Liver (tissue), 3 donors: Measurements from ENCODE around the gene FILIP1L.

Experiments used
- GABPA ChIP-seq, 2 donors: IDR thresholded peaks in 1 of 2; conservative IDR thresholded peaks in 1 of 2; 2 replicates each; pipeline ENCODE4 v1.6.1; 2016; ENCODE audit warnings: antibody characterized with exemption in 2 of 2, mild to moderate bottlenecking in 1 of 2, moderate library complexity in 1 of 2
- RAD21 ChIP-seq, 2 donors: IDR thresholded peaks; 2 replicates each; pipeline ENCODE4 v1.6.1; 2016; ENCODE audit warnings: antibody characterized with exemption in 2 of 2, mild to moderate bottlenecking in 2 of 2
- TF ChIP-seq, protein P1 (sequence below): fragments of 150-350 bp; IDR thresholded peaks from 2 replicates; pipeline ENCODE4 v1.5.1; 2017; ENCODE audit warnings: improper control_type of control experiment, low read depth, low read length; ENCODE audit not compliant: missing input control
- donor health status: healthy.
- donor health status: healthy.

DNA sequence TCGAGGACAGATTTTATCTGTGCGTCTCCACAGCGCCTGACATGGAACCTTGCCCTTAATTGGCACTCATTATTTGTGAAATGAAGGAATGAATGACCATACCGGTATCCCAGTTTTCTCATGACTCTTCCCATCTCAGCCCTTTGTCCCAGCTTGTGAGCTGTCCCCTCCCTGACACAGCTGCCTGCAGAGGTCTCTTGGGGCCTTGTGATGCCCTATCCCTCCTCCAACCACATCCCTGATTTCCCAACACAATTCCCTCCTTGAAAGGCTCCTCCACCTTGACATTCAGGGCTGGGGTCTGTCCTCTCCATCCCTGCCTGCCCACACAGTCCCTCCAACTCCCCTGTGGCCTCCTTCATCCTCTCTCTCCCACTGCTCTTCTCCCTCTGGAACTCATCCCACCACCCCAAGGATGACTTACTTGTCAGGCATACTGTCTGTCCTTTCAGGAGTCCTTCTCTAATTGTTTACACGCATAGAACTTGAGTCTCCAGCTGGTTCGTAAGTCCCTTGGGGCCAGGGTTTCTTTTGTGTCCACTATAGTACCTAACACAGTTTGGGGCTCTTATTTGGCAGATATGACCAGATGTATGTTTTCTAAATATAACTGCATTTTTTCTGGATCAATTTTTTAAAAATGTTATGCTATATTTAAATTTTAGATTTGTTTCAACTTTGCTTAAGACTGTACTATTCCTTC, 35.6 kb upstream of the FILIP1L start:
- TF ChIP-seq, protein P1, sequence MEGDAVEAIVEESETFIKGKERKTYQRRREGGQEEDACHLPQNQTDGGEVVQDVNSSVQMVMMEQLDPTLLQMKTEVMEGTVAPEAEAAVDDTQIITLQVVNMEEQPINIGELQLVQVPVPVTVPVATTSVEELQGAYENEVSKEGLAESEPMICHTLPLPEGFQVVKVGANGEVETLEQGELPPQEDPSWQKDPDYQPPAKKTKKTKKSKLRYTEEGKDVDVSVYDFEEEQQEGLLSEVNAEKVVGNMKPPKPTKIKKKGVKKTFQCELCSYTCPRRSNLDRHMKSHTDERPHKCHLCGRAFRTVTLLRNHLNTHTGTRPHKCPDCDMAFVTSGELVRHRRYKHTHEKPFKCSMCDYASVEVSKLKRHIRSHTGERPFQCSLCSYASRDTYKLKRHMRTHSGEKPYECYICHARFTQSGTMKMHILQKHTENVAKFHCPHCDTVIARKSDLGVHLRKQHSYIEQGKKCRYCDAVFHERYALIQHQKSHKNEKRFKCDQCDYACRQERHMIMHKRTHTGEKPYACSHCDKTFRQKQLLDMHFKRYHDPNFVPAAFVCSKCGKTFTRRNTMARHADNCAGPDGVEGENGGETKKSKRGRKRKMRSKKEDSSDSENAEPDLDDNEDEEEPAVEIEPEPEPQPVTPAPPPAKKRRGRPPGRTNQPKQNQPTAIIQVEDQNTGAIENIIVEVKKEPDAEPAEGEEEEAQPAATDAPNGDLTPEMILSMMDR: no peak
- TF ChIP-seq GABPA (IDR thresholded peaks at IDR 0.05 in 1 of 2, conservative IDR thresholded peaks at IDR 0.05 in 1 of 2) (no peak), RAD21 (IDR thresholded peaks at IDR 0.05) (no peak)
